Ovary (tissue), 9 donors: ENCODE data around the gene TNFAIP3. TPM values are rescaled to one million over a fixed set of nuclear protein-coding genes. Genes with fewer than 3 reads are reported as not detected.

ENCODE experiments used
- DNase-seq, 5 donors: peaks; one replicate each; pipeline ENCODE4 v3.0.0-alpha.2; 2019 to 2020
- H3K27ac ChIP-seq, 2 donors: fragments of 200-600 bp; one replicate each; pipeline versions ENCODE4 v1.5.1 to v1.8.0; 2019 to 2022
- H3K27me3 ChIP-seq: fragments of 200-600 bp; one replicate; pipeline ENCODE4 v1.8.0; 2022
- H3K36me3 ChIP-seq: fragments of 200-600 bp; sonication (generic); one replicate; pipeline ENCODE4 v1.5.1; 2019
- H3K4me1 ChIP-seq: one replicate; pipeline ENCODE4 v1.8.1; 2013; ENCODE audit warnings: mild to moderate bottlenecking, moderate library complexity; ENCODE audit not compliant: insufficient read depth
- H3K4me3 ChIP-seq: fragments of 200-600 bp; sonication (generic); one replicate; pipeline ENCODE4 v1.5.1; 2017
- H3K9me3 ChIP-seq, 2 donors: fragments of 200-600 bp in 1 of 2; sonication (generic) in 1 of 2; one replicate each; pipeline versions ENCODE4 v1.5.1 to v1.8.1; 2013 to 2019; ENCODE audit warnings: mild to moderate bottlenecking in 1 of 2, moderate library complexity in 1 of 2
- EP300 ChIP-seq: sonication (generic); formaldehyde crosslinking; IDR thresholded peaks from one replicate; pipeline ENCODE4 v1.6.1; 2017; ENCODE audit warnings: antibody characterized with exemption
- POLR2A ChIP-seq: fragments of 450-650 bp; IDR thresholded peaks from one replicate; pipeline ENCODE4 v1.6.1; 2017; ENCODE audit warnings: antibody characterized with exemption, mild to moderate bottlenecking, moderate library complexity
- WGBS, 3 donors: extraction: QIAGEN DNeasy Blood & Tissue Kit in 1 of 3; methylation state at CpG; one replicate each; pipeline versions ENCODE4 v1.1.5 to v1.1.7; 2013 to 2017; 5-methylcytosine and 5-hydroxymethylcytosine counted together
- intact Hi-C, 4 donors: fragments of 100-400 bp; cut with DNase I; formaldehyde crosslinking; loops; one replicate each; pipeline versions ENCODE4 v1.11.0 to v1.15.1; 2022 to 2023
- polyA plus RNA-seq, 2 donors: library from polyadenylated mRNA; stranded (reverse); fragments of 200-250 nt in 1 of 2; fragments of 350-450 nt in 1 of 2; fragmentation: Illumina TruSeq in 1 of 2; extraction: RNeasy Lipid Tissue Mini Kit (QIAGEN cat#74804) in 1 of 2; gene quantifications; one replicate each; pipeline ENCODE4 v1.2.3, GENCODE V29; 2013 to 2014
- total RNA-seq, 7 donors: library from RNA; depleted of rRNA in 2 of 7; stranded (reverse); fragments of >200 nt in 2 of 7; fragmentation: NEBNext Ultra II Directional in 3 of 7; extraction: Animal tissue kit (Norgen Biotek cat#: 25700) in 3 of 7; gene quantifications; one replicate each; pipeline versions ENCODE4 v1.1.0 to v1.2.4, GENCODE V29; 2016 to 2023
- TF ChIP-seq, protein P1 (sequence below), 3 donors: fragments of 450-650 bp in 2 of 3; fragments of 200-600 bp in 1 of 3; IDR thresholded peaks; one replicate each; pipeline versions ENCODE4 v1.5.1 to v1.8.0; 2016 to 2022; ENCODE audit warnings: antibody characterized with exemption in 3 of 3, mild to moderate bottlenecking in 1 of 3
- donor health status: DM: no; HTN: no; CAD: no; lungs with moderate emphysema.
- donor health status: DM: no; HTN: no; CAD: no.
- donor health status: Bipolar disorder and iron deficiency.
- donor health status: DM: yes; HTN: yes; CAD: no.
- donor health status: DM: no; HTN: no; CAD: no.
- donor health status: DM: yes; HTN: yes; CAD: no.

TNFAIP3 gene
- total and polyA plus RNA-seq, 9 donors: 35.4 to 206 (median 96.6) TPM

DNA sequence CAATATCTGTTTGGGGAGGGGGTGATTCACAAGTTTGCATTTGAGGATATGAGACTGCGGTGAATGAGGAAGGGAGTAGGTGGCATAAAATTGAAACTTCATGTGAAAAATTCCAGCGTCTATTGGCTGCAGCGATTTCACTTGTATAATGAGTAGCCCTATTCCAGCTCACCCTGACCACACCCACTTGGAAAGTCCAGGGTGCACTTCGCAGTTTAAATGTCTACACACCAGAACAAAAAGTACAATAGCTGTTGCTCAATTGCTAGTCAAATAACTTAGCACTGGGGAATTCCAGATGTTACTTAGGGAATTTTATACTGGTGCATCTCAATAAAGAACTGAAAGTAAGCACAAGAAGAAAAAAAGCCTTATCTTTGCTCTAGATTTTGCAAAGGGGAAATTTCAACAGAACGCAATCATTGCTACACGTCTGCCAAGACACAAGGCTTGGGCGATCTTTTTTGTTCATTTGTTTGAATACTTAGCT lies 6.3 kb downstream of the TNFAIP3 start:
- no peaks in the 10 kb centered on the region for H3K36me3 ChIP-seq
- peaks cover 10% of the 10 kb centered on the region for H3K4me1 ChIP-seq
- intact Hi-C loops: loop anchor here in 2 of 4 donors (5.0 to 10.0 kb wide), 2 partner anchors 71 to 166 kb away; no protein-coding TSS in a partner anchor
- peak in 4 of 5 donors; percentile 52 to 81 (median 64) for DNase-seq
- H3K27ac ChIP-seq: no peak overlapping the region
- 8 to 11% (median 9%) methylated on average over 7 of the region's 7 CpGs for WGBS, 3 donors
- TF ChIP-seq, protein P1, sequence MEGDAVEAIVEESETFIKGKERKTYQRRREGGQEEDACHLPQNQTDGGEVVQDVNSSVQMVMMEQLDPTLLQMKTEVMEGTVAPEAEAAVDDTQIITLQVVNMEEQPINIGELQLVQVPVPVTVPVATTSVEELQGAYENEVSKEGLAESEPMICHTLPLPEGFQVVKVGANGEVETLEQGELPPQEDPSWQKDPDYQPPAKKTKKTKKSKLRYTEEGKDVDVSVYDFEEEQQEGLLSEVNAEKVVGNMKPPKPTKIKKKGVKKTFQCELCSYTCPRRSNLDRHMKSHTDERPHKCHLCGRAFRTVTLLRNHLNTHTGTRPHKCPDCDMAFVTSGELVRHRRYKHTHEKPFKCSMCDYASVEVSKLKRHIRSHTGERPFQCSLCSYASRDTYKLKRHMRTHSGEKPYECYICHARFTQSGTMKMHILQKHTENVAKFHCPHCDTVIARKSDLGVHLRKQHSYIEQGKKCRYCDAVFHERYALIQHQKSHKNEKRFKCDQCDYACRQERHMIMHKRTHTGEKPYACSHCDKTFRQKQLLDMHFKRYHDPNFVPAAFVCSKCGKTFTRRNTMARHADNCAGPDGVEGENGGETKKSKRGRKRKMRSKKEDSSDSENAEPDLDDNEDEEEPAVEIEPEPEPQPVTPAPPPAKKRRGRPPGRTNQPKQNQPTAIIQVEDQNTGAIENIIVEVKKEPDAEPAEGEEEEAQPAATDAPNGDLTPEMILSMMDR (IDR thresholded peaks at IDR 0.05): no peak
- TF ChIP-seq EP300 (no peak), POLR2A (no peak)
- H3K9me3 ChIP-seq: no peaks in the 10 kb centered on the region
- H3K4me3 ChIP-seq: peak overlapping the region; percentile 7
- H3K27me3 ChIP-seq: no peaks in the 10 kb centered on the region

DNA sequence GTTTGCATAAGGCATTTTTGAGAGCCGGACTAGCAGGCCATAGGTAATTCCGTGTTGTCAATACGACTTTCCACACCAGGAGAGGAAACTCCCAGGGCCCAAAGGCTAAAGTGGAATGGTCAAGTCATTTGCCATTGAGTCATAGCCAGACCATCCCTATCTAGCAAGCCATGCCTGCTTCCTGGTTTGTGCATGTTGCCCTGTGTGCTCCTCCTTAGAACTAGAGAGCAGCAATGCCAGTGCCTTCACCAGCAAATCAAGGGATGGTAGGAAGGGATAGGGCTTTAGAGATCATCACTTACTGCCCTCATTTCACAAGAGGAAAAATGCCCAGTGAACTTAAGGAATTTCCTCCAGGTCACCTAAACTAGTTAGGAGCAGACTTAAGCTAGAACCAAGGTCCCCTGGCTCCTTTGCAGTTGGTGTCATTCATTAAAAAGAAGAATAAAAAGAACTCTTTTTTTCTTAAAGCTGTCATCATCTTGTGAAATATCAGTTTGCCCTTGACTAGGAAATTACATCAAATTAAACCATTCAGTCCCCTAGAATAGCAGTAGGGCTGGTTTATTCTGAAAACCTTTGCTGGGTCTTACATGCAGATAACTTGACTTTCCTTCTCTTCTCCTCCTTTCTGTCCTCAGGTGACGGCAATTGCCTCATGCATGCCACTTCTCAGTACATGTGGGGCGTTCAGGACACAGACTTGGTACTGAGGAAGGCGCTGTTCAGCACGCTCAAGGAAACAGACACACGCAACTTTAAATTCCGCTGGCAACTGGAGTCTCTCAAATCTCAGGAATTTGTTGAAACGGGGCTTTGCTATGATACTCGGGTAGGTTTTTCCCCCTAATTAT lies 7.4 kb downstream of the TNFAIP3 start:
- no peak overlapping the region for H3K4me3 ChIP-seq
- no peak for DNase-seq
- H3K36me3 ChIP-seq: no peaks in the 10 kb centered on the region
- 75 to 85% (median 79%) methylated on average over 11 of the region's 11 CpGs for WGBS, 3 donors
- peaks cover 10% of the 10 kb centered on the region for H3K4me1 ChIP-seq
- H3K9me3 ChIP-seq: no peaks in the 10 kb centered on the region
- no peaks in the 10 kb centered on the region for H3K27me3 ChIP-seq
- intact Hi-C loops: loop anchor here in 2 of 4 donors (5.0 to 10.0 kb wide), 2 partner anchors 70 to 167 kb away; no protein-coding TSS in a partner anchor
- H3K27ac ChIP-seq: peak overlapping the region in 1 of 2 donors; percentile 7
- no peak for TF ChIP-seq EP300
- TF ChIP-seq, protein P1 (IDR thresholded peaks at IDR 0.05): no peak
- no peak for TF ChIP-seq POLR2A

DNA sequence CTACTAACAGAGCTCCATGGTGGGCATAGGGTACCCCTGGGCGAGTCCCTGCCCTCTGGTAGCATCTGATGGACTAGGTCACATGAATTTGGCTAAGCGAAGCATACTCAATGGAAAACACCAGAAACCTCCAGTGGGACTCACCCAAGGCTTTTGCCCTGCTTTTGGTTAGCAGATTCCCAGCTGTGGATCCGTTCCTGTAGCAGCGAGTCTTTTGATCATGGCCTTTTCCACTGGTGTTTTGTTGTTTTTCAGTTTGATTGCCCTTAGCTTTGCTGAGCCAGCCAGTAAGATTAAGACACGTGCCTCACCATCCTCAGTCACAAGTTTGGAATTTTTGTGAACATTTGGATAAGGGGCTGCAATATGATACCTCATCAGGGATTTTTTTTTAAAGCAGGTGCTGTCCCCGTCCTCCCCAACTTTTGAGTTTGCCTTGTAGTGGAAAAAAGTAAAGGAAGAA lies 8.0 kb downstream of the TNFAIP3 start:
- TF ChIP-seq, protein P1 (IDR thresholded peaks at IDR 0.05): no peak
- intact Hi-C loops: loop anchor here in 1 of 4 donors (10.0 kb wide), 1 partner anchor 70 kb away; no protein-coding TSS in a partner anchor
- Histone ChIP-seq H3K27ac (peak overlapping the region in 1 of 2 donors; percentile 7), H3K9me3 (no peaks in the 10 kb centered on the region), H3K4me1 (peaks cover 8% of the 10 kb centered on the region), H3K27me3 (no peaks in the 10 kb centered on the region), H3K36me3 (no peaks in the 10 kb centered on the region), H3K4me3 (no peak overlapping the region)
- DNase-seq: no peak
- WGBS, 3 donors: 70 to 81% (median 72%) methylated on average over 6 of the region's 6 CpGs

DNA sequence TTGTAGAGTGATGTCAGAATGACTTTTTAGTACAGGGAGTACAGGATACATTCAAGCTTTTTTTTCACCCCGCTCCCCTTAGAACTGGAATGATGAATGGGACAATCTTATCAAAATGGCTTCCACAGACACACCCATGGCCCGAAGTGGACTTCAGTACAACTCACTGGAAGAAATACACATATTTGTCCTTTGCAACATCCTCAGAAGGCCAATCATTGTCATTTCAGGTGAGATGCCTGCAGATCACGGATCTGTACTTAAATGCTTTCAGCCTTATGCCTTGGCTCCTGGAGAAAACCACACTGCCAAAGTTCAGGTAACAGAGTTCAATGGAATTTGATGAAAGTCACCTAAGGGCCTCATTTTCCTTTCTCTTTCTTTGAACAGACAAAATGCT lies 8.5 kb downstream of the TNFAIP3 start:
- intact Hi-C loops: loop anchor here in 1 of 4 donors (10.0 kb wide), 1 partner anchor 69 kb away; no protein-coding TSS in a partner anchor
- Histone ChIP-seq H3K4me1 (peaks cover 8% of the 10 kb centered on the region), H3K9me3 (no peaks in the 10 kb centered on the region), H3K27me3 (no peaks in the 10 kb centered on the region), H3K4me3 (no peak overlapping the region), H3K27ac (no peak overlapping the region), H3K36me3 (no peaks in the 10 kb centered on the region)
- no peak for DNase-seq
- TF ChIP-seq, protein P1 (IDR thresholded peaks at IDR 0.05): no peak
- TF ChIP-seq POLR2A (no peak), EP300 (no peak)
- WGBS, 3 donors: 80 to 83% (median 81%) methylated on average over 3 of the region's 3 CpGs
